Type B pancreatic cell (in vitro differentiated cells): ENCODE results near the gene RNF145. TPM values are rescaled to one million over a fixed set of nuclear protein-coding genes. Genes with fewer than 3 reads are reported as not detected.
A peak's percentile ranks its signal among the peaks of the same experiment; 100 is the strongest.

Experiments used
- DNase-seq: peaks from one replicate; pipeline ENCODE4 v3.0.0; 2021; ENCODE audit warnings: mixed read lengths; ENCODE audit not compliant: unreplicated experiment; ENCODE audit errors: extremely low spot score
- H3K27ac Mint-ChIP-seq: 2 replicates; pipeline ENCODE4 v1.8.0; 2021; ENCODE audit warnings: mild to moderate bottlenecking, mixed read lengths
- H3K27me3 Mint-ChIP-seq: 2 replicates; pipeline ENCODE4 v1.8.0; 2021; ENCODE audit warnings: mixed read lengths
- H3K36me3 Mint-ChIP-seq: 2 replicates; pipeline ENCODE4 v1.8.0; 2021; ENCODE audit warnings: mixed read lengths
- H3K4me1 Mint-ChIP-seq: one replicate; pipeline ENCODE4 v1.8.0; 2021; ENCODE audit warnings: mixed read lengths; ENCODE audit not compliant: unreplicated experiment
- H3K4me3 Mint-ChIP-seq: 2 replicates; pipeline ENCODE4 v1.8.0; 2021; ENCODE audit warnings: mild to moderate bottlenecking, mixed read lengths
- H3K9me3 Mint-ChIP-seq: 2 replicates; pipeline ENCODE4 v1.8.0; 2021; ENCODE audit warnings: mixed read lengths
- CTCF ChIP-seq: fragments of 200-600 bp; sonication (generic); conservative IDR thresholded peaks from 2 replicates; pipeline ENCODE4 v1.5.0; 2021; ENCODE audit warnings: antibody characterized with exemption, mild to moderate bottlenecking
- total RNA-seq: library from RNA; stranded (reverse); gene quantifications from 2 replicates; pipeline ENCODE4 v1.2.1, GENCODE V29; 2021; ENCODE audit warnings: low replicate concordance

Gene RNF145
- total RNA-seq, 1 donor from 2014 or later, result 66.4 TPM

- Mint-ChIP-seq H3K9me3 (no peaks in the 10 kb centered on the region), H3K4me1 (peaks cover 5% of the 10 kb centered on the region), H3K27me3 (no peaks in the 10 kb centered on the region), H3K4me3 (no peak overlapping the region), H3K27ac (no peak overlapping the region), H3K36me3 (no peaks in the 10 kb centered on the region)
- TF ChIP-seq CTCF, result no peak
- no peak for DNase-seq
Observed at GRCh38 chr5:159215886-159216285, 6.5 kb upstream of the RNF145 start.

DNA sequence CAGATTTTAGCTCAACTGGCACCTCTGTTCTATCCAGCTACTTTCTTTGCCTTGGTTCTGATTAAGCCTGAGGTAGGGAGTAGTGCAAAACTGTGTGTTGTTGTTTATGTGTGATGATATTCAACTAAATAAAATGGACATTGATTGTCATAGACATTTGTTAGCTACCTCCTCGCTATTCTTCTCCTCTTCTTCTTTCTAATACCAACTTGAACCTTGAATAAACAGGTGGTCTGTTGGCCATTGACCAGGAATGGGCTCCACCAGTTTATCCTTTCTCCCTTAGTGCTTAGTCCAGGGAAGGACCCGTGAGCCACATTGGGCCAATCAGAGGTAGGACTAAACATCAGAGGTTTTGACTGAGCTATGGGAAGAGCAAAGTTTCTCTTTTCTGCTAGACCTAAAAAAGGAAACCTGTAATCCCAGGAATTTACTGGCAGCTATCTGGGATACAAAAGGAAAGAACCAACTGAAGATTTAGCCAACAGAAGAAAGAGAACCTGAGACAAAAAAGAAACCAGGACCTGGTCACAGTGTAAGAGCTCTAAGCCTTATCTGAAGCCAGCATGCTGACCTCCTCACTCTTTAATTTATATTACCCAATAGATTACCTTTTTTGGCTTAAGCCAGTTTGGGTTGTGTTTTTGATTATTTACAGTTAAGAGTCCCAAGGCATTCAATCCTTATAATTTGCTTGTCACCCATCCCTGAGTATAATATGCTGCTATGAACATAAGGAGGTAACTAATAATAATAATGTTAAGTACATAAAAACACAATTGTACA is 5.3 kb upstream of the RNF145 start:
- DNase-seq, result no peak
- Mint-ChIP-seq H3K36me3 (no peaks in the 10 kb centered on the region), H3K27me3 (no peaks in the 10 kb centered on the region), H3K9me3 (no peaks in the 10 kb centered on the region), H3K27ac (no peak overlapping the region), H3K4me1 (peaks cover 17% of the 10 kb centered on the region), H3K4me3 (no peak overlapping the region)
- TF ChIP-seq CTCF, result no peak

DNA sequence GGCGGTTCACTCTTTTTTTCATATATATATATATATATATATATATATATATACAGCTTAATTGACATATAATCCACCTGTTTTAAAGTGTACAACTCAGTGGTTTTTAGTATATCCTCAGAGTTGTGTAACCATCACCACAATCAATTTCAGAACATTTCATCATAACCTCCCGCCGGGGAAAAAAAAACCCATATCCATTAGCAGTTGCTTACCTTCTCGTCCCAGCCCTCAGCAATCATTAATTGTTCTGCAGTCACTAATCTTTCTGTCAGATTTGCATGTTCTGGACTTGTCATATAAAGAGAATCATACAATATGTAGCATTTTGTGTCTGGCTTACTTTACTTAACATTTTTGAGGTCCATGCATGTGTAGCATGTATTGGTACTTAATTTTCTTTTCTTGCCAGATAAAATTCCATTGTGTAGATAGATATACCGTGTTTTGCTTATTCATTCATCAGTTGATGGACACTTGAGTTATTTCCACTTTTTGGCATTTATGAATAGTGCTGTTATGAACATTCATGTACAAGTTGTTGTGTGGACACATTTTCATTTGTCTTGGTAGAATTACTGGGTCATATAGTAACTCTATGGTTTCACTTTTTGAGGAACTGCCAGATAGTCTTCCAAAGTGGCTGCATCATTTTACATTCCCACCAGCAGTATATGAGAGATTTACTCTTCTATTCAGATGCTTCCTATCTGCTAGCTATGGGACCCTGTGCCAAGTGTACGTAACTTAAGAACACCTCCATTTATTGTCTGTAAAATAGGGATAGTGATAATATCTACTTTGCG is 3.5 kb upstream of the RNF145 start:
- Mint-ChIP-seq H3K36me3 (no peaks in the 10 kb centered on the region), H3K4me3 (no peak overlapping the region), H3K4me1 (peaks cover 18% of the 10 kb centered on the region), H3K27ac (no peak overlapping the region), H3K27me3 (no peaks in the 10 kb centered on the region), H3K9me3 (no peaks in the 10 kb centered on the region)
- TF ChIP-seq CTCF, result no peak
- no peak for DNase-seq

GRCh38 chr5:159211729-159212174 is 2.4 kb upstream of the RNF145 start:
- DNase-seq, result no peak
- peak overlapping the region; percentile 40 for H3K4me3 Mint-ChIP-seq
- TF ChIP-seq CTCF, result no peak
- peaks cover 24% of the 10 kb centered on the region for H3K4me1 Mint-ChIP-seq
- H3K9me3 Mint-ChIP-seq, result no peaks in the 10 kb centered on the region
- H3K27ac Mint-ChIP-seq, result no peak overlapping the region
- H3K36me3 Mint-ChIP-seq, result no peaks in the 10 kb centered on the region
- no peaks in the 10 kb centered on the region for H3K27me3 Mint-ChIP-seq

- Mint-ChIP-seq H3K4me3 (peak overlapping the region; percentile 94), H3K27ac (peak overlapping the region; percentile 85), H3K9me3 (no peaks in the 10 kb centered on the region), H3K36me3 (no peaks in the 10 kb centered on the region), H3K27me3 (no peaks in the 10 kb centered on the region), H3K4me1 (peaks cover 33% of the 10 kb centered on the region)
- no peak for DNase-seq
- TF ChIP-seq CTCF, result no peak
Observed at GRCh38 chr5:159210846-159211245, 1.5 kb upstream of the RNF145 start.
